Measurements from ENCODE around the gene TRIM8. TPM values are rescaled to one million over a fixed set of nuclear protein-coding genes. Genes with fewer than 3 reads are reported as not detected.

The TRIM8 gene
- total RNA-seq, 2 experiments from 2014 or later, result 80.9 to 81.6 TPM

DNA sequence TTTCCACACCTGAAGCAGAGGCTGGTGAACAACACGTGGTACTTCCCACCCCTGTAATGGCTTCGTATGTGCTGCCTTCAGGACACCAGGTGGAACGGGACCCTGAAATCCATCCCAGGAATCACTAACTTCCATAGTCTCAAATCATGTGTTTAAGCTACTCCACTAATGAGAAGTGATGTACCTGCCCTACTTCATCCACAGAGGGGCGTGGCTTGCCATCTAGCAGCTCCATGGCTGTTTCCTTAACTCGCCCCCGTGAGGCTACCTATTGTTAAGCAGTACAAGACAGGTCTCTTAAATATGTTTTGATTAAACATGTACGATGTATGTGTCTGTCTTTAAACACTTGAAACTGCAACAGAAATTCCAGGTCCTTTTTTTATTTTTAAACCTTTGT, 38.1 kb downstream of the TRIM8 start:
- Histone ChIP-seq H3K9me3 (ENCODE audit: control insufficient read depth in 1 of 2, insufficient read depth in 1 of 2, low read length in 2 of 2) (no peaks in the 10 kb centered on the region), H3K4me1 (ENCODE audit: insufficient read depth, low read length) (peaks cover 19% of the 10 kb centered on the region), H3K27ac (ENCODE audit: low read depth in 1 of 2, low read length in 2 of 2) (no peak overlapping the region), H3K4me3 (ENCODE audit: low read length) (no peak overlapping the region), H3K27me3 (ENCODE audit: control insufficient read depth in 1 of 2, insufficient read depth in 2 of 2, low read length in 2 of 2) (no peaks in the 10 kb centered on the region), H3K36me3 (ENCODE audit: insufficient read depth, low read length) (peaks cover 5% of the 10 kb centered on the region)
- TF ChIP-seq, protein P1, sequence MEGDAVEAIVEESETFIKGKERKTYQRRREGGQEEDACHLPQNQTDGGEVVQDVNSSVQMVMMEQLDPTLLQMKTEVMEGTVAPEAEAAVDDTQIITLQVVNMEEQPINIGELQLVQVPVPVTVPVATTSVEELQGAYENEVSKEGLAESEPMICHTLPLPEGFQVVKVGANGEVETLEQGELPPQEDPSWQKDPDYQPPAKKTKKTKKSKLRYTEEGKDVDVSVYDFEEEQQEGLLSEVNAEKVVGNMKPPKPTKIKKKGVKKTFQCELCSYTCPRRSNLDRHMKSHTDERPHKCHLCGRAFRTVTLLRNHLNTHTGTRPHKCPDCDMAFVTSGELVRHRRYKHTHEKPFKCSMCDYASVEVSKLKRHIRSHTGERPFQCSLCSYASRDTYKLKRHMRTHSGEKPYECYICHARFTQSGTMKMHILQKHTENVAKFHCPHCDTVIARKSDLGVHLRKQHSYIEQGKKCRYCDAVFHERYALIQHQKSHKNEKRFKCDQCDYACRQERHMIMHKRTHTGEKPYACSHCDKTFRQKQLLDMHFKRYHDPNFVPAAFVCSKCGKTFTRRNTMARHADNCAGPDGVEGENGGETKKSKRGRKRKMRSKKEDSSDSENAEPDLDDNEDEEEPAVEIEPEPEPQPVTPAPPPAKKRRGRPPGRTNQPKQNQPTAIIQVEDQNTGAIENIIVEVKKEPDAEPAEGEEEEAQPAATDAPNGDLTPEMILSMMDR (IDR thresholded peaks at IDR 0.05), result no peak
- Mint-ChIP-seq H3K4me3 (no peak overlapping the region), H3K4me1 (ENCODE audit: low read depth) (peaks cover 33% of the 10 kb centered on the region), H3K36me3 (ENCODE audit: low read depth) (peaks cover 17% of the 10 kb centered on the region), H3K9me3 (no peaks in the 10 kb centered on the region), H3K27ac (no peak overlapping the region), H3K27me3 (no peaks in the 10 kb centered on the region)
- ATAC-seq (ENCODE audit: poor library complexity) (peak; percentile 92), DNase-seq (peak in 4 of 14 experiments; percentile 29 to 56 (median 52))
- ChIA-PET CTCF (interaction anchor here (0.8 kb wide), 1 partner anchor 38 kb away, joined by 3 read pairs; the partner anchor contains the start of gene TRIM8), POLR2A (interaction anchor here (0.8 to 1.2 kb wide), 4 partner anchors 8 to 299 kb away, joined by 3 read pairs; no protein-coding TSS in a partner anchor)
- intact Hi-C loops (cut with DNase I, micrococcal nuclease), result no loop called here

DNA sequence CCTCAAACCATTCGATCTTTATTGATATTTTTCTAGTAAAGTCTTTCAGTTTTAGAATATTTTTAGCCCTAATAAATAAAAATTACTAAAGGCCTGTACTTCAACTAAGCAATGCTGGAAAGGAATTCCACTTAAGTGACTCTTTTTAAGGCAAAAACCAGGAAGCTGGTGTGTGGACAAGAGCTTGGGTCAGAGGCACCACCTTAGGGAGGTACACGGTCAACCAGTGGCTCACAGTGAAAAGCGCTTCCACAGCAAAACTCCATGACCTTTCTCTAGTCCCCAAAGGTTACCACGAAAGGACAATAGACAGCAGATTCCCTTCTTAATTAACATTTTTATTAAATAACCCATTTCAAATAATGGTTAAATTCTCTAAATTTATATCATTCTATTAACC, 38.7 kb downstream of the TRIM8 start:
- no peak for ATAC-seq (ENCODE audit: poor library complexity)
- CTCF ChIA-PET, result no interaction called here
- POLR2A ChIA-PET, result interaction anchor here (0.8 to 1.2 kb wide), 4 partner anchors 9 to 299 kb away, joined by 3 read pairs; no protein-coding TSS in a partner anchor
- intact Hi-C loops (cut with DNase I, micrococcal nuclease), result no loop called here
- H3K9me3 ChIP-seq (ENCODE audit: control insufficient read depth in 1 of 2, insufficient read depth in 1 of 2, low read length in 2 of 2), result no peaks in the 10 kb centered on the region
- H3K9me3 Mint-ChIP-seq, result no peaks in the 10 kb centered on the region
- H3K4me3 ChIP-seq (ENCODE audit: low read length), result no peak overlapping the region
- H3K27ac Mint-ChIP-seq, result no peak overlapping the region
- no peak overlapping the region for H3K27ac ChIP-seq (ENCODE audit: low read depth in 1 of 2, low read length in 2 of 2)
- H3K4me1 Mint-ChIP-seq (ENCODE audit: low read depth), result peaks cover 27% of the 10 kb centered on the region
- H3K4me3 Mint-ChIP-seq, result no peak overlapping the region
- peaks cover 18% of the 10 kb centered on the region for H3K4me1 ChIP-seq (ENCODE audit: insufficient read depth, low read length)
- peaks cover 21% of the 10 kb centered on the region for H3K36me3 Mint-ChIP-seq (ENCODE audit: low read depth)
- DNase-seq, result no peak
- H3K27me3 Mint-ChIP-seq, result no peaks in the 10 kb centered on the region
- H3K36me3 ChIP-seq (ENCODE audit: insufficient read depth, low read length), result peaks cover 5% of the 10 kb centered on the region
- TF ChIP-seq, protein P1 (IDR thresholded peaks at IDR 0.05), result no peak
- H3K27me3 ChIP-seq (ENCODE audit: control insufficient read depth in 1 of 2, insufficient read depth in 2 of 2, low read length in 2 of 2), result no peaks in the 10 kb centered on the region

DNA sequence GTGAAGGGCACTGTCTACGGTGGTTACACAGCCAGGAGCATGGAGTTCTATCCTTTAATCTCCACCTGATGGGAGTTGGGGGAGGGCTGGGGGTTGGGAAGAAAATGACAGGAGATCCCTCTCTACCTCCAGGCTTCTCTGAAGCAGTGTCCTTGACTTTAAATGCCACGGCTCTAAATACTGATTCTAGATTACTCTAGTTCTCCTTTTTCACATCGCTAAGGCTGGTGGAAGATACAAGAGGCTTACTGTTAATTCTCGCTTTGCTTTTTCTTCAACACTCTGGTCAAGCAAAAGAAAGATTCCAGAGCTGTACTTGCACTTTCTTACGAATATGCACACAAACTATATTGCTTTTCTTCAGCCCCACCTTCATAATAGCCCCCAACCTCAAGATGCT, 39.5 kb downstream of the TRIM8 start:
- peaks cover 18% of the 10 kb centered on the region for H3K4me1 ChIP-seq (ENCODE audit: insufficient read depth, low read length)
- H3K9me3 ChIP-seq (ENCODE audit: control insufficient read depth in 1 of 2, insufficient read depth in 1 of 2, low read length in 2 of 2), result no peaks in the 10 kb centered on the region
- H3K36me3 Mint-ChIP-seq (ENCODE audit: low read depth), result peaks cover 22% of the 10 kb centered on the region
- no peak overlapping the region for H3K27ac Mint-ChIP-seq
- ChIA-PET POLR2A (no interaction called here), CTCF (interaction anchor here (0.6 kb wide), 1 partner anchor 406 kb away, joined by 3 read pairs; no protein-coding TSS in a partner anchor)
- H3K4me1 Mint-ChIP-seq (ENCODE audit: low read depth), result peaks cover 22% of the 10 kb centered on the region
- intact Hi-C loops (cut with DNase I, micrococcal nuclease), result no loop called here
- no peaks in the 10 kb centered on the region for H3K27me3 ChIP-seq (ENCODE audit: control insufficient read depth in 1 of 2, insufficient read depth in 2 of 2, low read length in 2 of 2)
- H3K36me3 ChIP-seq (ENCODE audit: insufficient read depth, low read length), result peaks cover 5% of the 10 kb centered on the region
- no peak overlapping the region for H3K4me3 Mint-ChIP-seq
- DNase-seq, result no peak
- no peaks in the 10 kb centered on the region for H3K9me3 Mint-ChIP-seq
- no peak overlapping the region for H3K4me3 ChIP-seq (ENCODE audit: low read length)
- ATAC-seq (ENCODE audit: poor library complexity), result no peak
- TF ChIP-seq, protein P1 (IDR thresholded peaks at IDR 0.05), result no peak
- no peaks in the 10 kb centered on the region for H3K27me3 Mint-ChIP-seq
- no peak overlapping the region for H3K27ac ChIP-seq (ENCODE audit: low read depth in 1 of 2, low read length in 2 of 2)

Measured in CD4-positive, alpha-beta T cell (primary cell).